Smooth muscle cell (in vitro differentiated cells): ENCODE results near the gene FRZB. TPM values are rescaled to one million over a fixed set of nuclear protein-coding genes. Genes with fewer than 3 reads are reported as not detected.

ENCODE experiments used
- DNase-seq: peaks from one replicate; lab custom pipeline; 2025; ENCODE audit not compliant: unreplicated experiment; lab: John Stamatoyannopoulos, UW
- H2AFZ ChIP-seq: fragments of 200-600 bp; sonication (generic); 2 replicates; pipeline ENCODE4 v1.6.0; 2016; ENCODE audit warnings: antibody characterized with exemption, low read depth, mild to moderate bottlenecking
- H3F3A ChIP-seq: fragments of 200-600 bp; sonication (generic); 2 replicates; pipeline ENCODE4 v1.6.0; 2017; ENCODE audit warnings: antibody characterized with exemption, low read depth
- H3K27ac ChIP-seq: fragments of 200-600 bp; sonication (generic); 2 replicates; pipeline ENCODE4 v1.5.1; 2016; ENCODE audit warnings: low read depth, mild to moderate bottlenecking
- H3K27me3 ChIP-seq: fragments of 200-600 bp; sonication (generic); 2 replicates; pipeline ENCODE4 v1.6.1; 2016; ENCODE audit warnings: low read depth, mild to moderate bottlenecking
- H3K36me3 ChIP-seq: fragments of 200-600 bp; sonication (generic); 2 replicates; pipeline ENCODE4 v1.5.1; 2016; ENCODE audit warnings: low read depth
- H3K4me1 ChIP-seq: fragments of 200-600 bp; sonication (generic); 2 replicates; pipeline ENCODE4 v1.5.1; 2016; ENCODE audit warnings: low read depth
- H3K4me2 ChIP-seq: fragments of 200-600 bp; sonication (generic); 2 replicates; pipeline ENCODE4 v1.6.0; 2016; ENCODE audit warnings: mild to moderate bottlenecking
- H3K4me3 ChIP-seq: fragments of 200-600 bp; sonication (generic); 2 replicates; pipeline ENCODE4 v1.5.1; 2016; ENCODE audit warnings: mild to moderate bottlenecking
- H3K79me2 ChIP-seq: fragments of 200-600 bp; sonication (generic); 2 replicates; pipeline ENCODE4 v1.6.0; 2016; ENCODE audit warnings: low read depth, mild to moderate bottlenecking
- H3K9ac ChIP-seq: fragments of 200-600 bp; sonication (generic); 2 replicates; pipeline ENCODE4 v1.6.0; 2016; ENCODE audit warnings: low read depth
- H3K9me3 ChIP-seq: fragments of 200-600 bp; sonication (generic); replicated peaks from 2 replicates; pipeline ENCODE4 v1.5.1; 2016; ENCODE audit warnings: low read depth
- H4K20me1 ChIP-seq: fragments of 200-600 bp; sonication (generic); 2 replicates; pipeline ENCODE4 v1.6.0; 2016; ENCODE audit warnings: low read depth
- CTCF ChIP-seq: fragments of 200-600 bp; sonication (generic); IDR thresholded peaks from 2 replicates; pipeline ENCODE4 v1.5.1; 2017; ENCODE audit warnings: borderline replicate concordance, mild to moderate bottlenecking, antibody characterized with exemption; ENCODE audit not compliant: insufficient read depth, poor library complexity, severe bottlenecking
- WGBS: methylation state at CpG from one replicate; pipeline ENCODE4 v1.1.7; 2016; ENCODE audit warnings: low lambda C conversion rate; 5-methylcytosine and 5-hydroxymethylcytosine counted together
- polyA plus RNA-seq: library from polyadenylated mRNA; unstranded; fragments of >200 nt; fragmentation: Nextera tagmentation; extraction: Ambion mirVana; gene quantifications from 2 replicates; pipeline ENCODE4 v1.2.1, GENCODE V29; 2016
- total RNA-seq: library from RNA; depleted of rRNA; stranded (reverse); fragments of >200 nt; gene quantifications from 2 replicates; pipeline ENCODE4 v1.2.3, GENCODE V29; 2014

Gene FRZB
- total and polyA plus RNA-seq, 2 experiments from 2014 or later: 11.2 to 33.5 TPM

GRCh38 chr2:182891611-182892010 is 25.2 kb upstream of the FRZB start:
- H3K4me3 ChIP-seq: no peak overlapping the region
- H3K27ac ChIP-seq: no peak overlapping the region
- H3K9me3 ChIP-seq: no peaks in the 10 kb centered on the region
- H3K79me2 ChIP-seq: no peaks in the 10 kb centered on the region
- no peaks in the 10 kb centered on the region for H4K20me1 ChIP-seq
- H3K4me2 ChIP-seq: no peak overlapping the region
- H3K27me3 ChIP-seq: no peaks in the 10 kb centered on the region
- WGBS: 72% methylated on average over 4 of the region's 4 CpGs
- no peak overlapping the region for H3K9ac ChIP-seq
- no peaks in the 10 kb centered on the region for H3K36me3 ChIP-seq
- H2AFZ ChIP-seq: no peak overlapping the region
- DNase-seq: no peak
- H3K4me1 ChIP-seq: no peaks in the 10 kb centered on the region
- peaks cover 3% of the 10 kb centered on the region for H3F3A ChIP-seq
- TF ChIP-seq CTCF: no peak

- no peaks in the 10 kb centered on the region for H3K4me1 ChIP-seq
- no peak overlapping the region for H3K4me2 ChIP-seq
- peak overlapping the region; percentile 34 for H3K4me3 ChIP-seq
Observed at GRCh38 chr2:182890773-182891378, 24.4 kb upstream of the FRZB start.

GRCh38 chr2:182890305-182890704 is 23.9 kb upstream of the FRZB start:
- H3K27me3 ChIP-seq: no peaks in the 10 kb centered on the region
- peaks cover 3% of the 10 kb centered on the region for H3F3A ChIP-seq
- H2AFZ ChIP-seq: no peak overlapping the region
- DNase-seq: no peak
- peak overlapping the region; percentile 34 for H3K4me3 ChIP-seq
- no peaks in the 10 kb centered on the region for H3K36me3 ChIP-seq
- H3K79me2 ChIP-seq: no peaks in the 10 kb centered on the region
- H3K4me1 ChIP-seq: no peaks in the 10 kb centered on the region
- H4K20me1 ChIP-seq: no peaks in the 10 kb centered on the region
- no peaks in the 10 kb centered on the region for H3K9me3 ChIP-seq
- H3K9ac ChIP-seq: no peak overlapping the region
- H3K27ac ChIP-seq: no peak overlapping the region
- no peak overlapping the region for H3K4me2 ChIP-seq
- WGBS: 78% methylated on average over 7 of the region's 7 CpGs
- no peak for TF ChIP-seq CTCF

More at GRCh38 chr2:182890773-182891378, 24.4 kb upstream of the FRZB start:
- H3K9me3 ChIP-seq: no peaks in the 10 kb centered on the region
- peaks cover 3% of the 10 kb centered on the region for H3F3A ChIP-seq
- H3K27me3 ChIP-seq: no peaks in the 10 kb centered on the region
- DNase-seq: no peak
- H3K27ac ChIP-seq: no peak overlapping the region
- no peaks in the 10 kb centered on the region for H4K20me1 ChIP-seq
- H3K36me3 ChIP-seq: no peaks in the 10 kb centered on the region
- 89% methylated on average over 3 of the region's 3 CpGs for WGBS
- no peaks in the 10 kb centered on the region for H3K79me2 ChIP-seq
- H3K9ac ChIP-seq: no peak overlapping the region
- H2AFZ ChIP-seq: no peak overlapping the region
- TF ChIP-seq CTCF: no peak
